Mesendoderm (in vitro differentiated cells): Measurements from ENCODE around the gene PLEKHA8.

Experiments
- DNase-seq: peaks from one replicate; pipeline ENCODE4 v3.0.0; 2013
- H2AK5ac ChIP-seq: 2 replicates; pipeline ENCODE4 v1.6.1; 2013; ENCODE audit warnings: low read length, inconsistent platforms
- H2BK120ac ChIP-seq: 2 replicates; pipeline ENCODE4 v1.6.1; 2013; ENCODE audit warnings: low read depth, mild to moderate bottlenecking, low read length, moderate library complexity, mixed read lengths
- H2BK15ac ChIP-seq: replicated peaks from 2 replicates; pipeline ENCODE4 v1.6.1; 2013; ENCODE audit warnings: low read depth, mild to moderate bottlenecking, moderate library complexity
- H2BK5ac ChIP-seq: 2 replicates; pipeline ENCODE4 v1.6.1; 2013; ENCODE audit warnings: low read length, inconsistent platforms
- H3K18ac ChIP-seq: 2 replicates; pipeline ENCODE4 v1.6.1; 2013; ENCODE audit warnings: mild to moderate bottlenecking, low read length, mixed read lengths
- H3K23ac ChIP-seq: one replicate; pipeline ENCODE4 v1.6.1; 2013; ENCODE audit warnings: low read length
- H3K27ac ChIP-seq: 2 replicates; pipeline ENCODE4 v1.5.1; 2013; ENCODE audit warnings: low read depth, mild to moderate bottlenecking, inconsistent platforms, low read length, moderate library complexity
- H3K27me3 ChIP-seq: 2 replicates; pipeline ENCODE4 v1.6.1; 2013; ENCODE audit warnings: low read length, control low read depth, mild to moderate bottlenecking, inconsistent platforms; ENCODE audit not compliant: insufficient read depth, poor library complexity
- H3K36me3 ChIP-seq: 2 replicates; pipeline ENCODE4 v1.6.1; 2013; ENCODE audit warnings: low read length, inconsistent platforms; ENCODE audit not compliant: control insufficient read depth, insufficient read depth
- H3K4ac ChIP-seq: one replicate; pipeline ENCODE4 v1.6.1; 2013; ENCODE audit warnings: low read depth, mild to moderate bottlenecking, low read length, moderate library complexity
- H3K4me1 ChIP-seq: 2 replicates; pipeline ENCODE4 v1.6.1; 2013; ENCODE audit warnings: low read depth, low read length, inconsistent platforms; ENCODE audit not compliant: control insufficient read depth
- H3K4me2 ChIP-seq: 2 replicates; pipeline ENCODE4 v1.6.1; 2013; ENCODE audit warnings: low read length
- H3K4me3 ChIP-seq: 2 replicates; pipeline ENCODE4 v1.5.1; 2013; ENCODE audit warnings: mild to moderate bottlenecking, low read length
- H3K56ac ChIP-seq: one replicate; pipeline ENCODE4 v1.6.1; 2013; ENCODE audit warnings: low read length
- H3K79me1 ChIP-seq: 2 replicates; pipeline ENCODE4 v1.6.1; 2013; ENCODE audit warnings: low read length, inconsistent platforms
- H3K79me2 ChIP-seq: 2 replicates; pipeline ENCODE4 v1.6.1; 2013; ENCODE audit warnings: mild to moderate bottlenecking, low read length; ENCODE audit not compliant: control insufficient read depth, insufficient read depth
- H3K9ac ChIP-seq: 2 replicates; pipeline ENCODE4 v1.6.1; 2013; ENCODE audit warnings: low read length, inconsistent platforms
- H4K5ac ChIP-seq: one replicate; pipeline ENCODE4 v1.6.1; 2013; ENCODE audit warnings: low read length
- H4K8ac ChIP-seq: one replicate; pipeline ENCODE4 v1.6.1; 2013; ENCODE audit warnings: low read depth, mild to moderate bottlenecking, control low read depth, low read length, moderate library complexity
- WGBS: extraction: QIAGEN DNeasy Blood & Tissue Kit; methylation state at CpG from one replicate; pipeline ENCODE4 v1.1.7; 2013; ENCODE audit warnings: low lambda C conversion rate, missing lambda C conversion rate; ENCODE audit not compliant: insufficient coverage; ENCODE audit errors: extremely low coverage; 5-methylcytosine and 5-hydroxymethylcytosine counted together

The PLEKHA8 gene

DNA sequence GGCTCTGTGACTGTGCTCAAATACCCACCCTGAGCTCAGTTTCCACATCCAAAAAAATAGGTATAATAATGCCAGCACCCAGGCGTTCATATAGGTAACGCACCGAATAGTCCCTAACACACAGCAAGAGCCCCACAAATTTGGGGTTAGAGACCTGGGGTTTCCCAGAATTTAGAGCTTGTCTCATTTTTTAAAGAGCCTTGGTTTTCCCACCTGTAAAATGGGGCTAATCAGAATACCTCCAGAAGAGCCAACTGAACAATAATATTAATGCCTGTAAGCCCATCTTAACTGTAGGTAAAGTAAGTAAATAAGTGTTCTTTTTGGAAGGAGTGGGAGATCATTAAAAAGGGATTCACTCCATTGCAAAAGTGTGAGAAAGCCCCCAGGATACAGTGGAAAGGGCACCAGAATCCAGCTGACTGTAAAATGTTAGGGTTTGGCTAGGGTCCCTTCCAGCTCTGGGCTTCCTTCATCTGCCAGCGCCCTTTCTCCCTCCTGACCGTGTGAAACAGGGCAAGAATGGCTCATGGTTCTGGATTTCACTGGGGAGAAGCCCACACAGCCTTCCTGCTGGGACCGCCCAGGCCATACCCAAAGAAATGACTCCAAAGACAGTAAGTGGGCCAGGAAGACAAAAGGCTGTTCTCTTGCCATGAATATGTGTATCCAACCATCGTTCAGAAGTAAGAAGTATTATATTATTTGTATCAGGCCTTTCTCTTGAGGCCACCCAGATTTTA, 108.7 kb downstream of the PLEKHA8 start:
- no peak overlapping the region for H3K9ac ChIP-seq
- no peak overlapping the region for H3K27ac ChIP-seq
- no peak overlapping the region for H2BK5ac ChIP-seq
- no peak overlapping the region for H3K4me2 ChIP-seq
- H4K5ac ChIP-seq: no peak overlapping the region
- no peaks in the 10 kb centered on the region for H3K79me2 ChIP-seq
- DNase-seq: no peak
- no peak overlapping the region for H4K8ac ChIP-seq
- no peaks in the 10 kb centered on the region for H3K79me1 ChIP-seq
- H3K4ac ChIP-seq: no peak overlapping the region
- H3K36me3 ChIP-seq: no peaks in the 10 kb centered on the region
- H2BK120ac ChIP-seq: no peak overlapping the region
- peaks cover 3% of the 10 kb centered on the region for H3K27me3 ChIP-seq
- H3K18ac ChIP-seq: no peak overlapping the region
- no peak overlapping the region for H2BK15ac ChIP-seq
- H3K56ac ChIP-seq: peak overlapping the region; percentile 82
- no CpG with 5 or more reads among the region's 7 CpGs for WGBS
- H3K4me1 ChIP-seq: no peaks in the 10 kb centered on the region
- no peak overlapping the region for H3K23ac ChIP-seq
- no peak overlapping the region for H3K4me3 ChIP-seq
- no peak overlapping the region for H2AK5ac ChIP-seq

DNA sequence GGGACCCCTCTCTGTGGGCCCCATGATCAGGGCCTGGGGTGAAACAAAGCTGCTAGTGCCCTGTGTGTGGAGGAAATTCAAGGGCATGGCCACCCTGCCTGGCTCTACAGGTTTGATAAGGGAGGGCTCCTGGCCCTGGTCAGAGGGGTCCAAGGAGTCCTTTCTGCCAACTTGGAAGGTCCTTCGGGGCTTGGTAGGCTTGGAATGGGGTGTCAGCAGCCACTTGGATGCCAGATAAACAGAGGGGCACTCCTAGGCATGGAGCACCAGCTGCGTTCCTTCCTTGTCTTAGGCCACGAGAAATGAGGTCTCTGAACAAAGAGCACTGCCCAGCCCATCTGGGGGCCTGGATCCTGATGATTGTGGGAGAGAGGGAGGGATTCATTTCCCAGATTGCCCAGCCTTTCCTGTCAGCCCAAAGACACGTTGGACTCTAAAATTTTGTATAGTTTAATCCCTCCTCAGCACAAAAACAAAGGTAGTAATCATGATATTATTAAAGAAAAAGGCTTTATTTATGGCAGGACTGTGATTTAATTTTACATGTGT, 111.7 kb downstream of the PLEKHA8 start:
- Histone ChIP-seq H3K4me2 (no peak overlapping the region), H3K79me2 (no peaks in the 10 kb centered on the region), H2BK120ac (no peak overlapping the region), H3K4me1 (no peaks in the 10 kb centered on the region), H3K56ac (no peak overlapping the region), H4K8ac (no peak overlapping the region), H3K23ac (no peak overlapping the region), H3K79me1 (no peaks in the 10 kb centered on the region), H3K36me3 (no peaks in the 10 kb centered on the region), H2BK15ac (no peak overlapping the region), H3K4ac (no peak overlapping the region), H3K27me3 (peaks cover 3% of the 10 kb centered on the region), H3K9ac (no peak overlapping the region), H3K4me3 (no peak overlapping the region), H3K27ac (no peak overlapping the region), H2AK5ac (no peak overlapping the region), H4K5ac (no peak overlapping the region), H2BK5ac (no peak overlapping the region), H3K18ac (no peak overlapping the region)
- WGBS: no CpG with 5 or more reads among the region's 4 CpGs
- DNase-seq: no peak

DNA sequence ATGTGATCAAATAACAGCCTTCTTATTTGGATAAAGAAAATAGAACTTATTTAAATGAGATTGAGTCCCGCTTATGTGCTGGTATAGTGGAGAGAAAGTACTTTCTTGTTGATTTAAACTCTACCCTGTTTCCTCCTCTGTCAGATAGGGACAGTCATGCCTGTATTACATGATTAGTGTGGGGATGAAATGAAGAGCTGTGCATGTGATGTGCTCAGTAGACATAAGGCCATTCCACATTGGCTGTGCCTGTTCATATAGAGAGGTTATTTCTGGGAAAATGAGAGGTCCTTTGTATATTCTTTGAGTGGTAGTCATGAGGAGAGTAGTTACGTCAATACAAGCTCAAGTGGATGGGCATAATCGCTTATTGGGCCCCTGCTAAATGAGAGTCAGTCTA, 112.2 kb downstream of the PLEKHA8 start:
- H3K18ac ChIP-seq: no peak overlapping the region

DNA sequence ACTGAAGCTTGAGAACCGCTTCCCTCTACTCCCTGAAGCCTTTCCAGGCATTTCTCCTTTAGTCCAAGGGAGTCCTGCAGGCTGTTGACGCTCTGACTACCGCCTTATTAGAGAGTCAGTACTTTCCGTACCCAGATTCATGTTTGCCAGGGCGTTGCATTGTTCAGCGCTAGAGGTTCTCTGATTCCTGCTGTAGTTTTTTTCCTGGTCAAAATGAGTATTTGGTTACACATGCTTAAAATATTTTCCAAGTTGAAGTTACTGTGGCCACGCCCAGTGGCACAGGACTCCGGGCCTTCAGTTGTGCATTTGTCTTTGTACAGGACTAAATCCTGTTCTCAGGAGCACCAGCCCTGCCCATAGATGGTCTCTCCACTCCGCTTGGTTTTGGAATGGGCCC, 114.5 kb downstream of the PLEKHA8 start:
- Histone ChIP-seq H3K18ac (no peak overlapping the region), H3K9ac (no peak overlapping the region), H2BK5ac (no peak overlapping the region), H3K4ac (no peak overlapping the region), H2BK120ac (no peak overlapping the region), H2AK5ac (no peak overlapping the region), H3K27me3 (no peaks in the 10 kb centered on the region), H3K79me2 (no peaks in the 10 kb centered on the region), H3K23ac (no peak overlapping the region), H3K4me3 (no peak overlapping the region), H3K27ac (no peak overlapping the region), H4K8ac (no peak overlapping the region), H3K4me1 (no peaks in the 10 kb centered on the region), H4K5ac (no peak overlapping the region), H3K56ac (no peak overlapping the region), H2BK15ac (no peak overlapping the region), H3K79me1 (no peaks in the 10 kb centered on the region), H3K4me2 (no peak overlapping the region), H3K36me3 (no peaks in the 10 kb centered on the region)
- DNase-seq: no peak
- WGBS: no CpG with 5 or more reads among the region's 9 CpGs

More for the DNA sequence above, 112.2 kb downstream of the PLEKHA8 start:
- Histone ChIP-seq H4K8ac (no peak overlapping the region), H3K56ac (no peak overlapping the region), H3K9ac (no peak overlapping the region), H2BK5ac (no peak overlapping the region), H2BK15ac (no peak overlapping the region), H3K4me3 (no peak overlapping the region), H3K4ac (no peak overlapping the region), H3K4me1 (no peaks in the 10 kb centered on the region), H4K5ac (no peak overlapping the region), H3K79me1 (no peaks in the 10 kb centered on the region), H3K4me2 (no peak overlapping the region), H2BK120ac (no peak overlapping the region), H2AK5ac (no peak overlapping the region), H3K36me3 (no peaks in the 10 kb centered on the region), H3K27ac (no peak overlapping the region), H3K27me3 (peaks cover 3% of the 10 kb centered on the region), H3K23ac (no peak overlapping the region), H3K79me2 (no peaks in the 10 kb centered on the region)
- DNase-seq: no peak
- no CpG with 5 or more reads among the region's 3 CpGs for WGBS

DNA sequence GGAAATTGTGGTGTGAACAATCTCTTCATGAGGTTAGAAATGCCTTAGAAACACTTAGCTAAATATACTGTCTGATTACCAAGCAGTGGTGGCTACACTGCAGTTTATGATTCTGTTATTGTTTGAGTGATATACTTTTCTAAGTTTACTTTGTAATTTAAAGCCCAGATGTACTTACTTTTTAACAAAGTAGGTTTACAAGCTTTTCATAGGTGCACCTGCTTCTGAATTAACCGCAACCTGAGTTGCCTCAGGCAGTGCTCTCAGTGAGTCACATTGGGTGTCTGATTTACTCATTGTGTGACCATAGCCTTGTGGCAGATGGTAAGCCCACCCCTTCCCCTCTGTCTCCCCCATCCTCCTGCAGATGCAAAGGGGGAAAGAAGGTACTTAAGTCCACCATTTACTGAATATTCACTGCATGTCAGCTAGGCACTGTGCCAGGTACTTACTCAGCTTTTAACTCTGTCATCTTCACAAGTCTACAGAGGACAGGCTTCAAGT, 115.6 kb downstream of the PLEKHA8 start:
- no peak overlapping the region for H3K4me3 ChIP-seq
- H3K79me2 ChIP-seq: no peaks in the 10 kb centered on the region
- no peaks in the 10 kb centered on the region for H3K27me3 ChIP-seq
- H3K79me1 ChIP-seq: no peaks in the 10 kb centered on the region
- no peak overlapping the region for H2AK5ac ChIP-seq
- no peak overlapping the region for H2BK5ac ChIP-seq
- no peak overlapping the region for H2BK120ac ChIP-seq
- H3K9ac ChIP-seq: no peak overlapping the region
- WGBS: no CpG with 5 or more reads among the region's 1 CpG
- no peaks in the 10 kb centered on the region for H3K36me3 ChIP-seq
- H4K5ac ChIP-seq: no peak overlapping the region
- no peak overlapping the region for H4K8ac ChIP-seq
- H3K4ac ChIP-seq: no peak overlapping the region
- no peak overlapping the region for H3K56ac ChIP-seq
- H3K23ac ChIP-seq: no peak overlapping the region
- H3K18ac ChIP-seq: no peak overlapping the region
- no peaks in the 10 kb centered on the region for H3K4me1 ChIP-seq
- H2BK15ac ChIP-seq: no peak overlapping the region
- H3K27ac ChIP-seq: no peak overlapping the region
- H3K4me2 ChIP-seq: no peak overlapping the region
- DNase-seq: no peak
